ENCODE data around the gene CYCS.

- TF ChIP-seq, protein P1, sequence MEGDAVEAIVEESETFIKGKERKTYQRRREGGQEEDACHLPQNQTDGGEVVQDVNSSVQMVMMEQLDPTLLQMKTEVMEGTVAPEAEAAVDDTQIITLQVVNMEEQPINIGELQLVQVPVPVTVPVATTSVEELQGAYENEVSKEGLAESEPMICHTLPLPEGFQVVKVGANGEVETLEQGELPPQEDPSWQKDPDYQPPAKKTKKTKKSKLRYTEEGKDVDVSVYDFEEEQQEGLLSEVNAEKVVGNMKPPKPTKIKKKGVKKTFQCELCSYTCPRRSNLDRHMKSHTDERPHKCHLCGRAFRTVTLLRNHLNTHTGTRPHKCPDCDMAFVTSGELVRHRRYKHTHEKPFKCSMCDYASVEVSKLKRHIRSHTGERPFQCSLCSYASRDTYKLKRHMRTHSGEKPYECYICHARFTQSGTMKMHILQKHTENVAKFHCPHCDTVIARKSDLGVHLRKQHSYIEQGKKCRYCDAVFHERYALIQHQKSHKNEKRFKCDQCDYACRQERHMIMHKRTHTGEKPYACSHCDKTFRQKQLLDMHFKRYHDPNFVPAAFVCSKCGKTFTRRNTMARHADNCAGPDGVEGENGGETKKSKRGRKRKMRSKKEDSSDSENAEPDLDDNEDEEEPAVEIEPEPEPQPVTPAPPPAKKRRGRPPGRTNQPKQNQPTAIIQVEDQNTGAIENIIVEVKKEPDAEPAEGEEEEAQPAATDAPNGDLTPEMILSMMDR (IDR thresholded peaks at IDR 0.05 in 4 of 5, conservative IDR thresholded peaks at IDR 0.05 in 1 of 5), result no peak
- TF ChIP-seq POLR2A (IDR thresholded peaks at IDR 0.05), result no peak
Measured at GRCh38 chr7:25095516-25096345, 29.3 kb downstream of the CYCS start.

Data from gastrocnemius medialis (tissue), 4 donors.